Heart left ventricle (tissue), 13 donors: Measurements from ENCODE around the gene LANCL2.

Experiments used
- CTCF ChIP-seq, 12 donors: fragments of 200-600 bp; sonication (generic) in 4 of 12; IDR thresholded peaks; one replicate each; pipeline versions ENCODE4 v1.5.0 to v1.8.0; 2018 to 2022; ENCODE audit warnings: antibody characterized with exemption in 12 of 12, mild to moderate bottlenecking in 5 of 12
- POLR2A ChIP-seq, 2 donors: fragments of 450-650 bp; IDR thresholded peaks; one replicate each; pipeline ENCODE4 v1.6.1; 2017; ENCODE audit warnings: antibody characterized with exemption in 2 of 2, mild to moderate bottlenecking in 2 of 2, moderate library complexity in 2 of 2
- donor health status: ischemic (EF 13 %, LVEDD 7.1; RV severe dilation, severe dysfunction).
- donor health status: DM: no; HTN: yes; CAD: no.
- donor health status: DM: no; HTN: no; CAD: no.
- donor health status: ischemic (EF 25% LVEDD 6.9; RV normal size, moderate dysfunction).
- donor health status: ischemic (EF 25% LVEDD 5.7; RV mildly dilated, moderate dysfunction).
- donor health status: ischemic (EF 35%, LVEDD 5.7; RV mildly dilated, moderate dysfunction).
- donor health status: nonischemic (EF 11% LVEDD 7.7; RV severe dilation, severe dysfunction).
- donor health status: DM: yes; HTN: yes; CAD: no.
- donor health status: PGD.
- donor health status: ischemic (EF 29% LVEDD 5.4; RV normal size, mild dysfunction).
- donor health status: nonischemic (EF 23%, LVEDD 6.1; RV moderate dilation, normal function).

- no peak for TF ChIP-seq CTCF (IDR thresholded peaks at IDR 0.05)
- TF ChIP-seq POLR2A (IDR thresholded peaks at IDR 0.05), result no peak
Observed at GRCh38 chr7:55367283-55367840, 2.2 kb downstream of the LANCL2 start.
